ENCODE data around the gene ZNF281. TPM values are rescaled to one million over a fixed set of nuclear protein-coding genes. Genes with fewer than 3 reads are reported as not detected.

The ZNF281 gene
- total and polyA plus RNA-seq, 2 of the 4 experiments (the other 2 are of a cell fraction): 7.0 to 37.5 TPM

DNA sequence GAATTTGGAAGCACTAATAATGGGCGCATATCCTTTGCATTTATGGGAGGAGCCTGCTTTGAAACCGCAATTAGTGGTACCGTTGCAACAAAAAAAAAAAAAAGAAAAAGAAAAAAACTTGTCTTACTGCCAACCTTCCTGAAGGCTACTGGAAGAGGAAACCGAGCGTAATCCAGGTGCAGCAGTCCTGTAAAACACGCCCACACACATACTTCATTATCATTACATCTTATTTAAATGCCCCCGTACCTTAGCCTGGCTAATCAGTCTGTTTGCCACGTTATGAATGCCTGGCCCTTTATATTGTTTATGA is 686 bp upstream of the ZNF281 start:
- Histone ChIP-seq H3K4me1 (ENCODE audit: control insufficient read depth, insufficient read depth, low read length) (peaks cover 15% of the 10 kb centered on the region), H3K23ac (ENCODE audit: low read depth, low read length) (peak overlapping the region; percentile 90; the same call in 1 of the 2 replicates), H3K4me2 (ENCODE audit: low read depth, low read length) (peak overlapping the region; percentile 97), H2BK5ac (ENCODE audit: low read depth, low read length, poor library complexity, severe bottlenecking) (peak overlapping the region; percentile 96), H4K20me1 (ENCODE audit: insufficient read depth, low read length) (peaks cover 15% of the 10 kb centered on the region), H3K9me3 (ENCODE audit: control insufficient read depth, insufficient read depth, low read length) (no peaks in the 10 kb centered on the region), H2AK5ac (ENCODE audit: low read depth, low read length) (peak overlapping the region; percentile 93), H4K91ac (ENCODE audit: insufficient read depth, low read depth, low read length) (peak overlapping the region; percentile 31; the same call in 1 of the 2 replicates), H3K56ac (ENCODE audit: extremely low read depth, insufficient read depth, low read length) (no peak overlapping the region; the same call in 1 of the 2 replicates), H2BK15ac (ENCODE audit: low read depth, low read length) (peak overlapping the region; percentile 100; the same call in 2 of the 3 replicates), H2BK20ac (ENCODE audit: low read depth, low read length) (peak overlapping the region; percentile 95), H3K14ac (replicated peaks; ENCODE audit: low read depth, low read length) (no peak overlapping the region; the same call in 1 of the 2 replicates), H4K5ac (ENCODE audit: low read depth, low read length) (peak overlapping the region; percentile 100; the same call in 1 of the 2 replicates), H3K27ac (ENCODE audit: insufficient read depth, low read length) (no peak overlapping the region), H3K36me3 (ENCODE audit: control insufficient read depth, insufficient read depth, low read length) (peaks cover 18% of the 10 kb centered on the region), H3K4ac (ENCODE audit: low read depth, low read length) (peak overlapping the region; percentile 99; the same call in 1 of the 2 replicates), H2AFZ (replicated peaks; ENCODE audit: low read length, poor library complexity) (peak overlapping the region; percentile 62), H3K18ac (ENCODE audit: low read depth, low read length) (peak overlapping the region; percentile 43; the same call in 1 of the 2 replicates), H2AK9ac (replicated peaks; ENCODE audit: low read depth, low read length, poor library complexity) (no peak overlapping the region), H3K9ac (ENCODE audit: low read depth, low read length) (no peak overlapping the region), H2BK120ac (ENCODE audit: low read depth, low read length) (peak overlapping the region; percentile 99), H4K8ac (ENCODE audit: low read depth in 2 of 2, low read length in 2 of 2) (peak overlapping the region; percentile 92 to 100; a peak in 3 of 4 replicates), H3K27me3 (ENCODE audit: control insufficient read depth, insufficient read depth, low read length) (no peaks in the 10 kb centered on the region), H3K79me1 (ENCODE audit: low read depth in 1 of 2, low read length in 2 of 2) (peaks cover 20 to 42% of the 10 kb centered on the region in 2 experiments), H3K4me3 (ENCODE audit: insufficient read depth, low read depth, low read length) (peak overlapping the region; percentile 86; the same call in 1 of the 2 replicates), H3K9me1 (ENCODE audit: insufficient read depth, low read length) (peaks cover 14% of the 10 kb centered on the region)
- dilution Hi-C loops (cut with HindIII; ENCODE audit: low sequenced_read_pairs, unreplicated experiment) (no loop called here), intact Hi-C loops (cut with micrococcal nuclease) (loop anchor here (2.0 kb wide), 1 partner anchor 72 kb away; no protein-coding TSS in a partner anchor), in situ Hi-C loops (cut with MboI; ENCODE audit: low sequenced_read_pairs) (no loop called here)
- ChIA-PET CTCF (interaction anchor here (0.6 kb wide), 1 partner anchor 134 kb away, joined by 3 read pairs; no protein-coding TSS in a partner anchor), POLR2A (ENCODE audit: unreplicated experiment) (no interaction called here)
- TF ChIP-seq FOS (IDR thresholded peaks at IDR 0.05; ENCODE audit: low read depth, low read length) (no peak), RAD21 (IDR thresholded peaks at IDR 0.05; ENCODE audit: low read length) (no peak), MXI1 (IDR thresholded peaks at IDR 0.05; ENCODE audit: borderline replicate concordance, low read depth, low read length) (no peak), MAFK (IDR thresholded peaks at IDR 0.05; ENCODE audit: low read depth, low read length) (no peak), RFX5 (IDR thresholded peaks at IDR 0.05; ENCODE audit: low read depth, low read length) (no peak), BHLHE40 (IDR thresholded peaks at IDR 0.05; ENCODE audit: low read depth, low read length) (no peak), MAZ (IDR thresholded peaks at IDR 0.05; ENCODE audit: borderline replicate concordance, low read depth, low read length) (no peak), RCOR1 (IDR thresholded peaks at IDR 0.05; ENCODE audit: insufficient replicate concordance, low read length) (no peak), CHD1 (IDR thresholded peaks at IDR 0.05; ENCODE audit: low read depth, low read length) (no peak), CEBPB (IDR thresholded peaks at IDR 0.05; ENCODE audit: low read depth, low read length) (no peak), NFE2L2 (IDR thresholded peaks at IDR 0.05; ENCODE audit: low read depth, low read length) (no peak)
- ATAC-seq (ENCODE audit: low read depth) (no peak), DNase-seq (no peak)
- 40% methylated on average over 1 of the region's 8 CpGs; no CpG with 5 or more reads in 1 of the 2 experiments for WGBS, 2 experiments (ENCODE audit: extremely low coverage in 2 of 2, insufficient read length in 1 of 2)
- BruUV-seq (replicated peaks): no TSS peak
